Fibroblast of skin of left biceps (primary cell): Measurements from ENCODE around the gene CPN2.

ENCODE experiments used
- DNase-seq, 2 experiments: peaks; one replicate each; pipeline ENCODE4 v3.0.0-alpha.2; 2013; ENCODE audit warnings: low read depth in 2 of 2

The CPN2 gene

DNA sequence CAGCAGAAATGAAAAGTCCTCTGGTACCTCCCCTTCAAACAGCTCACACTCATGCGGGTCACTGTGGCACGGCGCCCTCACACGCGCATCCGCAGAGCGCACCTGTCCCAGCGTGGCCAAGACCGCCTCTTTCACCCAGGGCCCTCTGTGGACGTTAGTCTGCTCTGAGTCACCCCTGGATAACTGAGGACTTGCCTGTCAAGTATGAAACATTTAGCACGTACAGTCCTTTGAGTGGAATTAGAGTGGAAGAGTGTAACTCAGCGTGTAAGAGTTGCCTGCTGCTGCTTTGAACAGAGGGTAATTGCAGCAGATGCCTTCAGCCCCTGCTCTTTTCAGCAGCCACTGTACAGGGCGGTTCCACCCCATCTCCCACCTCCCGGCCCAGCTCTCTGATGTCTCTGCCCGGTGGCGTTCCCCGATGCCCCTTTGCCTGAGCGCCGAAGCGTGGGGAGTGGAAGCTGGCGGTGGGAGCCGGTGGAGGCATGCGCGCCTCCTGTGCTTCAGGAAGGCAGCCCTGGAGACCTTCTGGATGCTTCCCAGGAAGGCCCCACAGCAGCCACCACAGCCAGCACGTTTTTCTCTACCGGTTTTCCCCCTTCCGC lies 23.0 kb downstream of the CPN2 start:
- no peak for DNase-seq

DNA sequence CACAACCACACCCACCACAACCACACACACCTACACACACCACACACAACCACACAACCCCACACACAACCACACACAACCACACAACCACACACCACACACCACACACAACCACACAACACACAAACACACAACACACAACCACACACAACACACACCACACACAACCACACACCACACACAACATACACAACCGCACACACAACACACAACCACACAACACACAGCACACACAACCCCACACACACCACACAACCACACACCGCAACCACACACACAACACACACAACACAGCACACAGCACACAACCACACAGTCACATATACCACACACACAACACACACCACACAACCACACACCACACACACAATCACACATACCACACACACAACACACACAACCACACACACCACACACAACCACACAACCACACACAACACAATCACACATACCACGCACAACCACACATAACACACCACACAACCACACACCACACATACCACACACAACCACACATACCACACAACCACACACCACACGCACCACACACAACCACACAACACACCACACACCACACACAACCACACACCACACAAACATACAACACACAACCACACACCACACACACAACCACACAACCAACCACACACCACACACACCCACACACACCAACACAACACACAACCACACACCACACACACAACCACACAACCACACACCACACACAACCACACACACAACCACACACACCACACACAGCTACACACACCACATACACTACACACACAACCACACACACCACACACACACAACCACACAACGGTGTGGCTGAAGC lies 23.7 kb downstream of the CPN2 start:
- no peak for DNase-seq

DNA sequence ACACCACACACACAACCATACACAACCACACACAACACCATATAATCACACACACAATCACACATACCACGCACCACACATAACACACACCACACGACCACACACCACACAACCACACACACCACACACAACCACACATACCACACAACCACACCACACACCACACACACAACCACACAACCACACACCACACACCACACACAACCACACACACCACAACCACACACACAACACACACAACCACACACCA lies 24.2 kb downstream of the CPN2 start:
- DNase-seq: no peak

- DNase-seq: no peak
These were observed 24.7 kb downstream of the CPN2 start for GRCh38 chr3:194326192-194326967.

DNA sequence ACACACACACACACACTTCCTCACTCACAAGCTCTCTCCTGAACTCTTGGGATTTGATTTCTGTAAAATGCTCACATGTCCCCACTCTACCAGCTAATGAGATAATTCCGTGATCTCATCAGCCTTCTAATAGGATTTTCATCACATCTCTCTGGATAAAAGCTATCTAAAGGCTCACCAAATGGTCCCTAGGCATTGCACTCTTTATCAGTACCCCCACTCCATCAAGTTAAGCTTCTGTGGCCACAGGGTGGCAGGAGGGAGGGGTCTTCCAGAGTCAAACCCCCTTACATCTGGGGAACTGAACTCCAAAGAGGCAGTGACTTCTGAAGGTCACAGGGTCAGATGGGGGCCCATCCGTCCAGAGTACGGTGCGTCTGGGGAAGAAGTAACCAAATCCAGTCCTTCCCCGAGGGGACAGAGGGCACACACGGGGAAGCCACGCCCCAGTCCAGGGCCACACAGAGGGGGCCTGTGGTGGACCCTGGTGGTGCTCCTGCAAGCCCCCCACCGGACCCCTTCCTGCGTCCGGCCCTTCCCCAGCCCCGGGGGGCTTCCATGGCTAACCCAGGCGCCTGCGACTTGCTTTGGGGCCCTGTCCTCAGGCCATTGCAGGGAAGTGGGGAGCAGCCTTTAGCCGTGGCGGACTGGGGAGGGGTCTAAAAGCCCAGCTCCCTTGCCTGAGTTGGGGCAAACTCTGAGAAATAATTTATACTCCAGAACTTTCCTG lies 25.5 kb downstream of the CPN2 start:
- no peak for DNase-seq

GRCh38 chr3:194324823-194325327 lies 26.3 kb downstream of the CPN2 start:
- no peak for DNase-seq

GRCh38 chr3:194323785-194324735 lies 27.1 kb downstream of the CPN2 start:
- no peak for DNase-seq

DNA sequence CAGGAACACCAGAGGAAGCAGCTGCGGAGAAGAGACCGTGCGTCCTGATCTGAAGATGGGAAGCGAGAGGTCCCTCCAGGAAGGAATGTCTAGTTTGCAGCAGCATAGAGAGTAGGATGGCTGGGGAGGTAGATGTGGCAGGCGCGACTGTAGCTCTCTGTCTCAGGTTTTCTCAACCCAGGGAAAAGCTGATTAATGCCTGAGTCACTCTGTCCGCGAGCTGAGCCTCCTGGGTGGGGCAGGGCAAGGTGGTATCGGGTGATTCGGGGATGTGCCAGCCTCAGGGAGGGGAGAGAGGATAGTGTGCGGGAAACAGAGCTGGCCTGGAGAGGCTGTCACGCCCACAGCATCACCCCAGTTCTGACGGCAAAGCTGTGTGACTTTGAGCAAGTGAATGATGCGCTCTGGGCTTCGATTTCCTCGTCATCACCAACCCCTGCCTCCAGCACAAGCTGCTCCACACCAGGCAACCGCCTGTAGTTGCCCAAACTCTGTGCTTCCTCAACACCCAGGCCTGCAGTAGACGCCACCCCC lies 28.4 kb downstream of the CPN2 start:
- DNase-seq: no peak

GRCh38 chr3:194321693-194322640 lies 29.2 kb downstream of the CPN2 start:
- no peak for DNase-seq

GRCh38 chr3:194320744-194321243 lies 30.3 kb downstream of the CPN2 start:
- DNase-seq: no peak

DNA sequence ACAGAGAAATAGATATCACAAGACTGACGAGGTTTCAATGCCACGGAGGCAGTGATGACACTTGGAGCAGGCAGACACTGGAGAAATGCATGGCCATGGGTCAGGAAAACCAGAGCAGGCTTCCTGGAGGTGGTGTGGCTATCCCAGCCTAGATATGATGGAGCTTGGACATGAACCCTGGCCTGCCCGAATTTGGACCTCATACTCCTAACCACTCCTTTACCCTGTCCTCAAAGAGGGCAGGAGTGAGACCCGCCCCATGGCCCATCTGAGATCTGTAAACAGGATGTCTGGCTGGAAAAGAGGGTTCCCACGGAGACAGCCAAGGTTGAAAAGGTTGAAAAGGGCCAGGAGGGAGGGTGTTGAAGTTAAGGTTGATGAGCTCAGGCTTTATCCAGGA lies 31.0 kb downstream of the CPN2 start:
- DNase-seq: no peak

GRCh38 chr3:194318511-194319161 lies 32.5 kb downstream of the CPN2 start:
- DNase-seq: no peak

DNA sequence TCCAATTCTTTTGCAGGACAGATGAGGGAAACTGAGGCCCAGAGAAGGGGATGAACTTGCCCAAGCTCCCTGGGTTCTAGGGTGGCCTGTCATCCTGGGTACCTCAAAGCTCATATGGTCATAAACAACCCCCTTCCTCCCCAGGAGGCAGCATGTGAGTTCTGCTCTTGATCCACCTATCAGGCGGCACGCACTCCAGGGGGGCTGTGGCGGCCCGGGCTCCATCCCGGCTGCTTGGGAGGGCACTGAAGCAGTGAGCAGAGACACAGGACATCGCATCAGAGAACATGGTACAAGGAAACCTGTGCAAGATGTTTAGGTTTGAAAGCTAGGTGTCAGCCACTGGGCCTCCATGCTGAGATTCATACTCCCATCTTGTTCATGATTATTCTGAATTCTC lies 34.2 kb downstream of the CPN2 start:
- DNase-seq: no peak

DNA sequence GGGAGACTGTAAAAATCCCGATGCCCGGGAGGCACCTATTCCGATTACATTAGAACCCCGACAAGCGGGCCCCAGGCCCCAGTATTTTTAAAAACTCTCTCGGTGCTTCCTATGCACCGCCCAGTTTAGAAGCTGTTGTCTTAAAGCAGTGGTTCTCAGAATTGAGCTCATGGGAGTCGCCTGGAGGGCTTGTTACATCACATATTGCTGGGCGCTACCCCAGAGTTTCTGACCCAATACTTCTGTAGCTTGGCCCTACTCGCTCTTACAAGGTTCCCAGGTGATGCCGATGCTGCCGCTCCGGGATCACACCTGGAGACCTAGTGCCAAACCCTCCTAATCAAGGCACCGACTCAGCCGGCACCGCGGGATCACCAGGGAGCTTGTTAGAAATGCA lies 35.2 kb downstream of the CPN2 start:
- no peak for DNase-seq

DNA sequence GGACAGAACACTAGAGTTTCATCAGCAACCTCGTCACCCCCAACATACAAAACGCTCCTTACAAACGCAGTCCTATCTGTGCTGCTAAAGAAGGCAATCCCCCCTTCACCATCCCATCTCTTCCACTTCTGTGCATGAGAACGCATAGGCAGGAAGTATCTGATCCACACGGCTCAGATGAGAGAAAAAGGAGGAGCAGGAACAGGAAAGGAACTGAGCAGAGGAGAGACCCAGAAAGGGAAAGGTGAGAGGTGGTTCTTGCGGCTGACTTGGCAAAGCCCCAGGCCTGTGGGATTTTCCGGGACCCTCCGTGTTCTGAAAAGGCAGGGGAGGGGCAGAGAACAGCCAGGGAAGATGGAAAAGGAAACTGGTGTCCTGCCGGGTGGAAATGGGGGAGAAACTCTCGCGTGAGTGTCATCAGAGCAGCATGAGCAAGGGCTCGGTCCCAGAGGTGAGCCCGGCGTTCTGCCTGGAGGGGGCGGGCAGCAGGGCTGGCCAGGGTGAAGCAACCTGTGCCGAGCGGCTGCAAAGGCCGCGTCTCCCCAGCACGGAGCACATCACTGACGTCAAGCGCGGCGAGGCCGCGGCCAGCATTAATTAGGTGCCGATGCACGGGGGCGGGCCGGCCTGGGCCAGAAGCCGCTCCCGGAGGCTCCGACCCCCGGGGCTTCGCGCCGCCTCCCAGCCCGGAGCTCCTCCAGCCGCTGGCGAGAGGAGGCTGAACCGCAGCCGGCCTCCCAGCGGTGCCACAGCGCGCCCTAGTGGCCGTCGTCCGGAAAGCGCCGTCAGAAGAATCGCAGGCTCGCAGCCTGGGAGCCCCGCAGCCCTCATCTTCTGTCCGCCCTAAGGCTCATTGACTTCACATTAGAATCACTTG lies 35.8 kb downstream of the CPN2 start:
- peak in 1 of 2 experiments; percentile 66 for DNase-seq

- DNase-seq: no peak
These were observed 36.6 kb downstream of the CPN2 start for GRCh38 chr3:194314388-194315068.
